Vagina (tissue), 2 donors: Measurements from ENCODE around the gene LST1. TPM values are rescaled to one million over a fixed set of nuclear protein-coding genes. Genes with fewer than 3 reads are reported as not detected.

ENCODE experiments used
- DNase-seq, 2 donors: peaks; one replicate each; pipeline ENCODE4 v3.0.0-alpha.2; 2017; ENCODE audit errors: extremely low spot score in 2 of 2
- H3K27ac ChIP-seq: fragments of 200-600 bp; sonication (generic); one replicate; pipeline ENCODE4 v1.5.1; 2019
- H3K27me3 ChIP-seq: fragments of 200-600 bp; sonication (generic); one replicate; pipeline ENCODE4 v1.5.1; 2019
- H3K36me3 ChIP-seq, 2 donors: fragments of 200-600 bp; sonication (generic); one replicate each; pipeline ENCODE4 v1.5.1; 2017 to 2019
- H3K4me1 ChIP-seq: fragments of 200-600 bp; sonication (generic); one replicate; pipeline ENCODE4 v1.5.1; 2019
- H3K4me3 ChIP-seq, 2 donors: fragments of 200-600 bp; sonication (generic); 1 replicate in 1 of 2; 2 replicates in 1 of 2; pipeline ENCODE4 v1.5.1; 2016 to 2019
- H3K9me3 ChIP-seq: fragments of 200-600 bp; sonication (generic); one replicate; pipeline ENCODE4 v1.5.1; 2019
- CTCF ChIP-seq, 3 experiments: fragments of 450-650 bp in 2 of 3; fragments of 200-600 bp in 1 of 3; sonication (generic) in 1 of 3; IDR thresholded peaks; one replicate each; pipeline ENCODE4 v1.5.1; 2017 to 2019; ENCODE audit warnings: antibody characterized with exemption in 3 of 3, mild to moderate bottlenecking in 2 of 3, moderate library complexity in 2 of 3
- POLR2A ChIP-seq, 2 donors: fragments of 450-650 bp; IDR thresholded peaks; one replicate each; pipeline ENCODE4 v1.6.1; 2017; ENCODE audit warnings: antibody characterized with exemption in 2 of 2, mild to moderate bottlenecking in 2 of 2, moderate library complexity in 2 of 2
- POLR2AphosphoS5 ChIP-seq, 2 donors: sonication (generic); formaldehyde crosslinking; IDR thresholded peaks; one replicate each; pipeline ENCODE4 v1.9.0; 2017; ENCODE audit warnings: antibody characterized with exemption in 2 of 2, mild to moderate bottlenecking in 2 of 2, low read depth in 1 of 2; ENCODE audit not compliant: insufficient read depth in 1 of 2
- intact Hi-C: fragments of 100-400 bp; cut with DNase I; formaldehyde crosslinking; loops from one replicate; pipeline ENCODE4 v1.15.1; 2023
- total RNA-seq: library from RNA; depleted of rRNA; stranded (reverse); fragments of >200 nt; gene quantifications from one replicate; pipeline ENCODE4 v1.2.3, GENCODE V29; 2016

LST1 gene
- total RNA-seq, 1 donor from 2014 or later: not detected

GRCh38 chr6:31578184-31579118, 7.6 kb upstream of the LST1 start:
- TF ChIP-seq POLR2A (IDR thresholded peaks at IDR 0.05) (no peak), POLR2AphosphoS5 (IDR thresholded peaks at IDR 0.05; ENCODE audit: insufficient read depth in 1 of 2, low read depth in 1 of 2) (no peak), CTCF (IDR thresholded peaks at IDR 0.05) (no peak)

GRCh38 chr6:31579119-31579505, 7.0 kb upstream of the LST1 start:
- no peak overlapping the region for H3K4me3 ChIP-seq
- DNase-seq: no peak
- intact Hi-C loops: no loop called here
- no peaks in the 10 kb centered on the region for H3K9me3 ChIP-seq
- peaks cover 25% of the 10 kb centered on the region for H3K4me1 ChIP-seq
- no peaks in the 10 kb centered on the region for H3K36me3 ChIP-seq
- H3K27me3 ChIP-seq: no peaks in the 10 kb centered on the region
- TF ChIP-seq CTCF (IDR thresholded peaks at IDR 0.05): no peak
- no peak for TF ChIP-seq POLR2AphosphoS5 (IDR thresholded peaks at IDR 0.05; ENCODE audit: insufficient read depth in 1 of 2, low read depth in 1 of 2)
- no peak overlapping the region for H3K27ac ChIP-seq

More at GRCh38 chr6:31578184-31579118, 7.6 kb upstream of the LST1 start:
- H3K36me3 ChIP-seq: no peaks in the 10 kb centered on the region
- no peak overlapping the region for H3K27ac ChIP-seq
- no peak for DNase-seq
- no peaks in the 10 kb centered on the region for H3K27me3 ChIP-seq
- intact Hi-C loops: no loop called here
- H3K9me3 ChIP-seq: no peaks in the 10 kb centered on the region
- no peak overlapping the region for H3K4me3 ChIP-seq
- H3K4me1 ChIP-seq: peaks cover 25% of the 10 kb centered on the region

GRCh38 chr6:31579546-31580437, 6.3 kb upstream of the LST1 start:
- intact Hi-C loops: no loop called here
- Histone ChIP-seq H3K4me1 (peaks cover 25% of the 10 kb centered on the region), H3K4me3 (no peak overlapping the region), H3K27ac (peak overlapping the region; percentile 92), H3K9me3 (no peaks in the 10 kb centered on the region), H3K36me3 (no peaks in the 10 kb centered on the region), H3K27me3 (no peaks in the 10 kb centered on the region)
- no peak for TF ChIP-seq POLR2AphosphoS5 (IDR thresholded peaks at IDR 0.05; ENCODE audit: insufficient read depth in 1 of 2, low read depth in 1 of 2)
- TF ChIP-seq POLR2A (IDR thresholded peaks at IDR 0.05): no peak
- TF ChIP-seq CTCF (IDR thresholded peaks at IDR 0.05): no peak
- no peak for DNase-seq

GRCh38 chr6:31580438-31580740, 5.7 kb upstream of the LST1 start:
- Histone ChIP-seq H3K4me1 (peaks cover 25% of the 10 kb centered on the region), H3K9me3 (no peaks in the 10 kb centered on the region), H3K27ac (peak overlapping the region; percentile 92), H3K36me3 (no peaks in the 10 kb centered on the region), H3K4me3 (peak overlapping the region; percentile 68 to 74), H3K27me3 (no peaks in the 10 kb centered on the region)
- TF ChIP-seq CTCF (IDR thresholded peaks at IDR 0.05) (no peak), POLR2A (IDR thresholded peaks at IDR 0.05) (no peak), POLR2AphosphoS5 (IDR thresholded peaks at IDR 0.05; ENCODE audit: insufficient read depth in 1 of 2, low read depth in 1 of 2) (no peak)
- no peak for DNase-seq
- intact Hi-C loops: no loop called here
